Measurements from ENCODE around the gene DPRX. TPM values are rescaled to one million over a fixed set of nuclear protein-coding genes. Genes with fewer than 3 reads are reported as not detected.

The DPRX gene, protein sequence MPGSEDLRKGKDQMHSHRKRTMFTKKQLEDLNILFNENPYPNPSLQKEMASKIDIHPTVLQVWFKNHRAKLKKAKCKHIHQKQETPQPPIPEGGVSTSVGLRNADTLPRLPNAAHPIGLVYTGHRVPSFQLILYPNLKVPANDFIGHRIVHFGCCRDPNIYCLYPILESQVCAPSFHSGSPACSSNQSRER
- total RNA-seq: not detected

DNA sequence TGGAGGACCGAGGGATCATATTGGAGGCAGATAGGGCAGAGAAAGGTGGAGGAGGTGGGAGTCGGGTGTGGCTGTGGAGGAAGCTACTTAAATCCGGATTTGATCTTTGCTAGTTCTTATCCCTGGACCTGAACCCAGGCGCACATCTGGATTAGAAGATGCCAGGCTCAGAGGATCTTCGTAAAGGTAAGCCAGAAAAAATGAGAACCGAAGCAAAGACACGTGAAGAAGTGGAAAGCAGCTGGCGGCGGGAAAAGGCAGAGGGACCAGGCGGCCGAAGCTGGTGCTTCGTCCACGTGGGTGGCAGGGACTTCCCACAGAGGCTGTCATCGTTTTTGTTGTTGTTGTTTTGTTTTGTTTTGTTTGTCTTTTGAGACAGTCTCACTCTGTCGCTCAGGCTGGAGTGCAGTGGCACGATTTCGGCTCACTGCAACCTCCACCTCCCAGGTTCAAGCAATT is at the start of gene DPRX:
Gene DPRX (plus strand): TSS at position 51 of the 459 bp plus-strand sequence. CDS start 108 bp downstream, at position 159.
- H3K27me3 ChIP-seq: no peaks in the 10 kb centered on the region
- H3K27ac ChIP-seq: no peak within 1 kb of the TSS
- TF ChIP-seq, protein P1, sequence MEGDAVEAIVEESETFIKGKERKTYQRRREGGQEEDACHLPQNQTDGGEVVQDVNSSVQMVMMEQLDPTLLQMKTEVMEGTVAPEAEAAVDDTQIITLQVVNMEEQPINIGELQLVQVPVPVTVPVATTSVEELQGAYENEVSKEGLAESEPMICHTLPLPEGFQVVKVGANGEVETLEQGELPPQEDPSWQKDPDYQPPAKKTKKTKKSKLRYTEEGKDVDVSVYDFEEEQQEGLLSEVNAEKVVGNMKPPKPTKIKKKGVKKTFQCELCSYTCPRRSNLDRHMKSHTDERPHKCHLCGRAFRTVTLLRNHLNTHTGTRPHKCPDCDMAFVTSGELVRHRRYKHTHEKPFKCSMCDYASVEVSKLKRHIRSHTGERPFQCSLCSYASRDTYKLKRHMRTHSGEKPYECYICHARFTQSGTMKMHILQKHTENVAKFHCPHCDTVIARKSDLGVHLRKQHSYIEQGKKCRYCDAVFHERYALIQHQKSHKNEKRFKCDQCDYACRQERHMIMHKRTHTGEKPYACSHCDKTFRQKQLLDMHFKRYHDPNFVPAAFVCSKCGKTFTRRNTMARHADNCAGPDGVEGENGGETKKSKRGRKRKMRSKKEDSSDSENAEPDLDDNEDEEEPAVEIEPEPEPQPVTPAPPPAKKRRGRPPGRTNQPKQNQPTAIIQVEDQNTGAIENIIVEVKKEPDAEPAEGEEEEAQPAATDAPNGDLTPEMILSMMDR (IDR thresholded peaks at IDR 0.05): no peak
- H3K9me3 ChIP-seq: no peaks in the 10 kb centered on the region
- no peak for DNase-seq
- no peaks in the 10 kb centered on the region for H3K36me3 ChIP-seq
- H3K4me1 ChIP-seq: no peaks in the 10 kb centered on the region
- intact Hi-C loops (cut with DNase I): no loop called here
- no peak within 1 kb of the TSS for H3K4me3 ChIP-seq
- H3K9ac ChIP-seq (ENCODE audit: low read depth in 2 of 2, low read length in 2 of 2): no peak within 1 kb of the TSS

DNA sequence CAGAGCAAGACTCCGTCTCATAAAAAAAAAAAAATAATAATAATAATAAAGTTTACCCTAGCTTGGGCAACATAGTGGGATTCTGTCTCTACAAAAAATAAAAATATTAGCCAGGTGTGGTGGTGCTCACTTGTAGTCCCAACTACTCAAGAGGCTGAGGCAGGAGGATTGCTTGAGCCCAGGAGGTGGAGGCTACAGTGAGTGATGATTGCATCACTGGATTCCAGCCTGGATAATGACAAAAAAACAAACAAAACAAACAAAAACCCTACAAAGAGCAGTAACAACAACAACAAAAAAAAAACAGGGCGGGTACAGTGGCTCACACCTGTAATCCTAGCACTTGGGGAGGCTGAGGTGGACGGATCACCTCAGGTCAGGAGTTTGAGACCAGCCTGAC is 48.6 kb upstream of the DPRX start:
- intact Hi-C loops (cut with DNase I): no loop called here
- H3K27ac ChIP-seq: no peak overlapping the region
- H3K4me1 ChIP-seq: no peaks in the 10 kb centered on the region
- TF ChIP-seq, protein P1 (IDR thresholded peaks at IDR 0.05): no peak
- no peak overlapping the region for H3K9ac ChIP-seq (ENCODE audit: low read depth in 2 of 2, low read length in 2 of 2)
- DNase-seq: no peak
- H3K36me3 ChIP-seq: no peaks in the 10 kb centered on the region
- H3K27me3 ChIP-seq: no peaks in the 10 kb centered on the region
- no peaks in the 10 kb centered on the region for H3K9me3 ChIP-seq
- no peak overlapping the region for H3K4me3 ChIP-seq

DNA sequence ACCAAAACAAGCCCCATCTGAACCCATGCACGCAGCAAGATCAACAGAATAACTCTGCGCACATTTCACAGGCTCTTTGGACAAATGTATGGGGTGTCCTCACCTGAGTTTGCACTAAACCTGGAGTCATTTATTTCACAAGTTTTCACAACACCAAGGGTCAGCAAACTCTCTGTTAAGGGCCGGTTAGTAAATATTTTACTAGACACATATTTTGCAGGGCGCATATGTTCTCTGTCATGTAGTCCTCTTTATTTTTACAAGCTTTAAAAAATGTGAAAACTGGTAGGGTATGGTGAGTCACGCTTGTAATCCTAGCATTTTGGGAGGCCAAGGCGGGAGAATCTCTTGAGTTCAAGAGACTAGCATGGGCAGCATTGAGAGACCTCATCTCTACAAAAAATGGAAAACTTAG is 45.5 kb upstream of the DPRX start:
- Histone ChIP-seq H3K4me3 (no peak overlapping the region), H3K9me3 (no peaks in the 10 kb centered on the region), H3K36me3 (no peaks in the 10 kb centered on the region), H3K4me1 (no peaks in the 10 kb centered on the region), H3K27ac (no peak overlapping the region), H3K9ac (ENCODE audit: low read depth in 2 of 2, low read length in 2 of 2) (no peak overlapping the region), H3K27me3 (no peaks in the 10 kb centered on the region)
- no peak for DNase-seq
- intact Hi-C loops (cut with DNase I): no loop called here
- TF ChIP-seq, protein P1 (IDR thresholded peaks at IDR 0.05): no peak

DNA sequence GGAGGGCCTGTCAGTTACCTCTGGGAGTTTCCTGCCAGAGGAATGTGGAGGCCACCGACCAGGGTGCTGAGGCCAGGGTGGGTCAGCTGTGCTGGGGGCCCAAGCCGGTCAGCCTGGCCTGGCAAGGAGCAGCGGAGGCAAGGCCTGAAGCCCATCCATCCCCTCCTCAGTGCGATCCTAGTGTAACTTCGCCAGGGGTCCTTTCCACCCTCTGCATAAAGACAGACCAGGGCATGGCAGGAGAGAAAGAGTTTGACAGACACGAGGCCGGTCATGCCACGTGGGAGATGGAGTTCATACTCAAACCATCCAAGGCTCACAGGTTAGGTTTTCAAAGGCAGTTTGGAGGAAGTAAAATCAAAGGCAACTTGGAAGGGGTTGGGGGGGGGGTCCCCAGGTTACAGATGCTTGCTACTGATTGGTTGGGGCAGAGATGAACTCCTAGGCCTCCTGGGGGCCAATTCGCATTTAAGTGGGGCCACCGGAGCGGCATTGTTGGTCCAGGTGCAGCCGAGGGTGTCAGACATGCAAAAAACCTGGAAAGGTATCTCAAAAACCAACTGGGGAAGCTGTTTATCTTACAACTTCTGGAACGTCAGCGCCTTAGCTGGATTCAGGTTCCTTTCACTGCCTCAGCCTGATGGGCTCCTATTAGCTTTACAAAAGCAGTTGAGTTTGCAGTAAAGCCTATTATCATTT is 36.8 kb upstream of the DPRX start:
- H3K9ac ChIP-seq (ENCODE audit: low read depth in 2 of 2, low read length in 2 of 2): no peak overlapping the region
- H3K27me3 ChIP-seq: no peaks in the 10 kb centered on the region
- no peak overlapping the region for H3K27ac ChIP-seq
- H3K4me3 ChIP-seq: no peak overlapping the region
- TF ChIP-seq, protein P1 (IDR thresholded peaks at IDR 0.05): no peak
- no peaks in the 10 kb centered on the region for H3K4me1 ChIP-seq
- DNase-seq: no peak
- no peaks in the 10 kb centered on the region for H3K9me3 ChIP-seq
- intact Hi-C loops (cut with DNase I): no loop called here
- no peaks in the 10 kb centered on the region for H3K36me3 ChIP-seq

DNA sequence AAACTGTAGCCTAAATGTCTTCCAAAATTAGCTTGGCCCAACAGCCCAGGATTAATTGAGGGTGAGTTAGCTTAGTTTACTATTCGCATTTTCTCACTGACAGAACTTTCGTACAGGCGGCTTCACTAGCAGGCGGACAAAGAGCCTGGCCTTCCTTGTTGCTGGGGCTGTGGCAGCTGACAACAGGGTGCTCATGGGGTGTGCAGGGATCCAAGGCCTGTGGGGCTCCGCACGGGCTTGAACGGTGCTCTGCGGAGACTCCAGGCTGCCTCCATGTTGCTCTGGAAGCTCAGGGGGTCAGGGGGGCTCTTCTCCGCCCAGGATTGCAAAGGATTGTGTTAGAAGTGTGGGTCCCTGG is 36.3 kb upstream of the DPRX start:
- Histone ChIP-seq H3K4me1 (no peaks in the 10 kb centered on the region), H3K36me3 (no peaks in the 10 kb centered on the region), H3K4me3 (no peak overlapping the region), H3K27ac (no peak overlapping the region), H3K27me3 (no peaks in the 10 kb centered on the region), H3K9ac (ENCODE audit: low read depth in 2 of 2, low read length in 2 of 2) (no peak overlapping the region), H3K9me3 (no peaks in the 10 kb centered on the region)
- intact Hi-C loops (cut with DNase I): no loop called here
- TF ChIP-seq, protein P1 (IDR thresholded peaks at IDR 0.05): no peak
- DNase-seq: no peak

All from colonic mucosa (tissue), 4 donors.